H9 (cell line): Measurements from ENCODE around the gene PRSS3. TPM values are rescaled to one million over a fixed set of nuclear protein-coding genes. Genes with fewer than 3 reads are reported as not detected.
"Not testable (repeated sequence)": the region's sequence is repeated elsewhere in the genome, so short reads cannot be mapped to it uniquely, and the experiment has no call there.

Source experiments
- DNase-seq: peaks from one replicate; pipeline ENCODE4 v3.0.0-alpha.2; 2017
- H2AFZ ChIP-seq: one replicate; pipeline ENCODE4 v1.6.1; 2013; ENCODE audit warnings: mild to moderate bottlenecking, low read length, control low read depth, moderate library complexity
- H2AK5ac ChIP-seq: 2 replicates; pipeline ENCODE4 v1.6.1; 2013; ENCODE audit warnings: low read length, control low read depth, mixed read lengths; ENCODE audit not compliant: insufficient read length
- H2BK120ac ChIP-seq: one replicate; pipeline ENCODE4 v1.6.1; 2013; ENCODE audit warnings: low read depth, mild to moderate bottlenecking, low read length, control low read depth, inconsistent platforms; ENCODE audit not compliant: poor library complexity, severe bottlenecking
- H2BK12ac ChIP-seq: 2 replicates; pipeline ENCODE4 v1.6.1; 2013; ENCODE audit warnings: low read length, control low read depth, mixed read lengths, low read depth; ENCODE audit not compliant: insufficient read length
- H2BK15ac ChIP-seq: 2 replicates; pipeline ENCODE4 v1.6.1; 2013; ENCODE audit warnings: low read depth, low read length, control low read depth
- H2BK20ac ChIP-seq: one replicate; pipeline ENCODE4 v1.6.1; 2013; ENCODE audit warnings: low read depth, mild to moderate bottlenecking, low read length, control low read depth, inconsistent platforms; ENCODE audit not compliant: poor library complexity, severe bottlenecking
- H2BK5ac ChIP-seq: 2 replicates; pipeline ENCODE4 v1.6.1; 2013; ENCODE audit warnings: low read length, control low read depth, mixed read lengths; ENCODE audit not compliant: insufficient read length
- H3K14ac ChIP-seq: 2 replicates; pipeline ENCODE4 v1.6.1; 2013; ENCODE audit warnings: low read length, control low read depth; ENCODE audit not compliant: insufficient read depth
- H3K18ac ChIP-seq: 2 replicates; pipeline ENCODE4 v1.6.1; 2013; ENCODE audit warnings: low read depth, mild to moderate bottlenecking, mixed read lengths, low read length, control low read depth; ENCODE audit not compliant: insufficient read length
- H3K23ac ChIP-seq: 2 replicates; pipeline ENCODE4 v1.6.1; 2013; ENCODE audit warnings: low read length, control low read depth, mixed read lengths, low read depth; ENCODE audit not compliant: insufficient read length
- H3K23me2 ChIP-seq: 2 replicates; pipeline ENCODE4 v1.6.1; 2013; ENCODE audit warnings: low read depth, mild to moderate bottlenecking, mixed read lengths, low read length, control low read depth; ENCODE audit not compliant: insufficient read length, poor library complexity, severe bottlenecking
- H3K27ac ChIP-seq: 2 replicates; pipeline ENCODE4 v1.5.1; 2013; ENCODE audit warnings: low read length, control low read depth, mixed read lengths, low read depth; ENCODE audit not compliant: insufficient read length
- H3K27me3 ChIP-seq: 2 replicates; pipeline ENCODE4 v1.6.1; 2013; ENCODE audit warnings: low read length, control low read depth, inconsistent platforms; ENCODE audit not compliant: insufficient read depth
- H3K4ac ChIP-seq: 2 replicates; pipeline ENCODE4 v1.6.1; 2013; ENCODE audit warnings: low read depth, mild to moderate bottlenecking, control low read depth, inconsistent platforms, low read length, moderate library complexity
- H3K4me1 ChIP-seq: 2 replicates; pipeline ENCODE4 v1.6.1; 2013; ENCODE audit warnings: low read length, control low read depth, inconsistent platforms; ENCODE audit not compliant: insufficient read depth
- H3K4me2 ChIP-seq: 2 replicates; pipeline ENCODE4 v1.6.1; 2013; ENCODE audit warnings: low read length, control low read depth, mixed read lengths; ENCODE audit not compliant: insufficient read length, insufficient read depth
- H3K56ac ChIP-seq: 2 replicates; pipeline ENCODE4 v1.6.1; 2013; ENCODE audit warnings: low read depth, mild to moderate bottlenecking, mixed read lengths, low read length, control low read depth; ENCODE audit not compliant: insufficient read length
- H3K79me1 ChIP-seq: 2 replicates; pipeline ENCODE4 v1.6.1; 2013; ENCODE audit warnings: low read depth, mild to moderate bottlenecking, moderate library complexity, low read length, control low read depth, inconsistent platforms; ENCODE audit not compliant: insufficient read depth, poor library complexity, severe bottlenecking
- H3K79me2 ChIP-seq: 2 replicates; pipeline ENCODE4 v1.6.1; 2013; ENCODE audit warnings: low read length, control low read depth, inconsistent platforms; ENCODE audit not compliant: insufficient read depth
- H3K9ac ChIP-seq: 2 replicates; pipeline ENCODE4 v1.6.1; 2013; ENCODE audit warnings: low read length, control low read depth, mixed read lengths; ENCODE audit not compliant: insufficient read length; ENCODE audit errors: extremely low read depth
- H3K9me3 ChIP-seq: one replicate; pipeline ENCODE4 v1.6.1; 2013; ENCODE audit warnings: low read depth, low read length, inconsistent platforms; ENCODE audit not compliant: control insufficient read depth
- H3T11ph ChIP-seq: one replicate; pipeline ENCODE4 v1.6.1; 2013; ENCODE audit warnings: mild to moderate bottlenecking, low read length, control low read depth, inconsistent platforms
- H4K20me1 ChIP-seq: one replicate; pipeline ENCODE4 v1.6.1; 2013; ENCODE audit not compliant: control insufficient read depth, insufficient read length, insufficient read depth
- H4K5ac ChIP-seq: 2 replicates; pipeline ENCODE4 v1.6.1; 2013; ENCODE audit warnings: low read depth, mild to moderate bottlenecking, mixed read lengths, low read length, control low read depth; ENCODE audit not compliant: insufficient read length
- H4K8ac ChIP-seq: replicated peaks from 2 replicates; pipeline ENCODE4 v1.6.1; 2013; ENCODE audit warnings: low read length, control low read depth, mixed read lengths, low read depth; ENCODE audit not compliant: insufficient read length
- H4K91ac ChIP-seq: 2 replicates; pipeline ENCODE4 v1.6.1; 2013; ENCODE audit warnings: low read depth, mild to moderate bottlenecking, moderate library complexity, mixed read lengths, low read length, control low read depth; ENCODE audit not compliant: insufficient read length
- H3K27ac Mint-ChIP-seq, 3 experiments: 2 replicates in 2 of 3; 3 replicates in 1 of 3; pipeline ENCODE4 v1.8.0; 2020 to 2021; ENCODE audit warnings: mixed read lengths in 3 of 3, mild to moderate bottlenecking in 1 of 3, moderate library complexity in 1 of 3
- H3K27me3 Mint-ChIP-seq: 2 replicates; pipeline ENCODE4 v1.8.0; 2021; ENCODE audit warnings: low read depth, mild to moderate bottlenecking, moderate library complexity, mixed read lengths
- H3K36me3 Mint-ChIP-seq, 3 experiments: 2 replicates in 2 of 3; 3 replicates in 1 of 3; pipeline ENCODE4 v1.8.0; 2020 to 2021; ENCODE audit warnings: low read depth in 3 of 3, mixed read lengths in 3 of 3; ENCODE audit not compliant: insufficient read depth in 1 of 3
- H3K4me1 Mint-ChIP-seq, 2 experiments: 2 replicates each; pipeline ENCODE4 v1.8.0; 2020; ENCODE audit warnings: mixed read lengths in 2 of 2
- H3K4me3 Mint-ChIP-seq, 2 experiments: 2 replicates in 1 of 2; 3 replicates in 1 of 2; pipeline ENCODE4 v1.8.0; 2020 to 2021; ENCODE audit warnings: mild to moderate bottlenecking in 2 of 2, mixed read lengths in 2 of 2, moderate library complexity in 1 of 2
- H3K9me3 Mint-ChIP-seq, 2 experiments: 2 replicates in 1 of 2; 3 replicates in 1 of 2; pipeline ENCODE4 v1.8.0; 2020; ENCODE audit warnings: mild to moderate bottlenecking in 2 of 2, mixed read lengths in 2 of 2, moderate library complexity in 1 of 2
- WGBS: extraction: QIAGEN DNeasy Blood & Tissue Kit; methylation state at CpG from one replicate; pipeline ENCODE4 v1.1.7; 2013; ENCODE audit warnings: missing lambda C conversion rate, low lambda C conversion rate, mixed read lengths; ENCODE audit not compliant: insufficient read length; ENCODE audit errors: extremely low coverage; 5-methylcytosine and 5-hydroxymethylcytosine counted together
- total RNA-seq: library from RNA; stranded (reverse); gene quantifications from 2 replicates; pipeline ENCODE4 v1.2.1, GENCODE V29; 2021
- TF ChIP-seq, protein P1 (sequence below): fragments of 200-600 bp; sonication (generic); conservative IDR thresholded peaks from 3 replicates; pipeline ENCODE4 v1.8.0; 2021; ENCODE audit warnings: antibody characterized with exemption, mild to moderate bottlenecking

The PRSS3 gene
- total RNA-seq, 1 experiment from 2014 or later, result not detected

DNA sequence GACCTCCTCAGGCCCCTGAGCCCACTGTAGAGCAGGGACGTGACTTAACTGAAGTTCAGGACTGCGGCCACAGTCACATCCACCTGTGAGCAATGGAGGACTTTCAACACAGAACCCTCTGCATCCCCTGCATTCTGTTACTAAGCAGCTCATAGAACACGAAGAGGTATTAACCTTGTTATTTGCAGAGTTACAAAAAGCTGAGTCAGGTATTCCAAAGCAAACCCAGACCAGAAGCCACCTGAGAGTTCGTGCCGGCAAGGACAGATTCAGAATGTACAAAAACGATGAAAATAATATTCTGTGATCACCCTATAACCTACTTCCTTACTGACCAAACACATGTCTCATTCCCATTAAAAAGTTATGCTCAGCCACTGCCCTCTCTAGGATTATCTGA, 33.0 kb upstream of the PRSS3 start:
- H2BK120ac ChIP-seq, result no peak overlapping the region

DNA sequence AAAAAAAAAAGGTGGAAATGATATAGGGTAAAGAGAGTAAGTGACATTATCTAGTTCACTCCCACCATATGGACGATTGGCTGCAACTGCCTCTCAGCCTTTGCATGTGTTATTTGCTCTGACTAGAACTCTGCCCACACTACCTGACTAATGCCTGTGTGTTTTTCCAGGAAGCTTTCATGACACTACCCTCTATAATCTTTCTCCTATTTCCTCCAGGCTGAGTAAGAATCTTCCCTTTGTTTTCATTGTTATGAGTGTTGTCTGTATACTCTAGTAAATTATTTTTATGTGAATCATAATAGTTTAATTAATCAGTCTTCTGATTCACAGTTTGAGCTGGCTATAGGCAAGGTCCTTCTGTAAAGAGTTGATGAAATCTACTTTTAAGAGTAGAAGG, 31.7 kb upstream of the PRSS3 start:
- not testable (repeated sequence) for H2BK15ac ChIP-seq, H3K36me3 Mint-ChIP-seq, H2BK20ac ChIP-seq, H2BK5ac ChIP-seq, H4K20me1 ChIP-seq, H3K79me1 ChIP-seq, H3T11ph ChIP-seq, H3K56ac ChIP-seq, H3K4me1 ChIP-seq, DNase-seq, H3K27me3 Mint-ChIP-seq, H3K9me3 ChIP-seq, H4K8ac ChIP-seq, H3K79me2 ChIP-seq, H3K14ac ChIP-seq, H3K9me3 Mint-ChIP-seq, H3K9ac ChIP-seq, H3K27me3 ChIP-seq, H3K27ac ChIP-seq, H2AFZ ChIP-seq, H3K4ac ChIP-seq, H3K18ac ChIP-seq, H3K27ac Mint-ChIP-seq, H2BK12ac ChIP-seq, H3K4me1 Mint-ChIP-seq, H3K4me2 ChIP-seq, H2AK5ac ChIP-seq, H4K5ac ChIP-seq, H2BK120ac ChIP-seq, H3K23me2 ChIP-seq, H3K23ac ChIP-seq, H4K91ac ChIP-seq, H3K4me3 Mint-ChIP-seq
- WGBS, result no CpG with 5 or more reads among the region's 1 CpG

More for the DNA sequence above, 33.0 kb upstream of the PRSS3 start:
- H3K4me1 ChIP-seq, result no peaks in the 10 kb centered on the region
- Mint-ChIP-seq H3K27me3 (peaks cover 2% of the 10 kb centered on the region), H3K9me3 (no peaks in the 10 kb centered on the region), H3K4me1 (no peaks in the 10 kb centered on the region), H3K27ac (no peak overlapping the region), H3K4me3 (no peak overlapping the region), H3K36me3 (no peaks in the 10 kb centered on the region)
- no peaks in the 10 kb centered on the region for H4K20me1 ChIP-seq
- no peak overlapping the region for H3K18ac ChIP-seq
- no peak overlapping the region for H3K56ac ChIP-seq
- H2BK5ac ChIP-seq, result no peak overlapping the region
- no peak for DNase-seq
- no peak overlapping the region for H4K8ac ChIP-seq
- H3K4ac ChIP-seq, result no peak overlapping the region
- H3K4me2 ChIP-seq, result no peak overlapping the region
- H3K27ac ChIP-seq, result no peak overlapping the region
- no peaks in the 10 kb centered on the region for H3K79me1 ChIP-seq
- WGBS, result no CpG with 5 or more reads among the region's 6 CpGs
- no peak overlapping the region for H3K23ac ChIP-seq
- no peak overlapping the region for H3T11ph ChIP-seq
- H3K23me2 ChIP-seq, result no peaks in the 10 kb centered on the region
- no peak overlapping the region for H3K14ac ChIP-seq
- H4K91ac ChIP-seq, result no peak overlapping the region
- H4K5ac ChIP-seq, result no peak overlapping the region
- no peaks in the 10 kb centered on the region for H3K9me3 ChIP-seq
- H2BK12ac ChIP-seq, result no peak overlapping the region
- H2AFZ ChIP-seq, result no peak overlapping the region
- TF ChIP-seq, protein P1, sequence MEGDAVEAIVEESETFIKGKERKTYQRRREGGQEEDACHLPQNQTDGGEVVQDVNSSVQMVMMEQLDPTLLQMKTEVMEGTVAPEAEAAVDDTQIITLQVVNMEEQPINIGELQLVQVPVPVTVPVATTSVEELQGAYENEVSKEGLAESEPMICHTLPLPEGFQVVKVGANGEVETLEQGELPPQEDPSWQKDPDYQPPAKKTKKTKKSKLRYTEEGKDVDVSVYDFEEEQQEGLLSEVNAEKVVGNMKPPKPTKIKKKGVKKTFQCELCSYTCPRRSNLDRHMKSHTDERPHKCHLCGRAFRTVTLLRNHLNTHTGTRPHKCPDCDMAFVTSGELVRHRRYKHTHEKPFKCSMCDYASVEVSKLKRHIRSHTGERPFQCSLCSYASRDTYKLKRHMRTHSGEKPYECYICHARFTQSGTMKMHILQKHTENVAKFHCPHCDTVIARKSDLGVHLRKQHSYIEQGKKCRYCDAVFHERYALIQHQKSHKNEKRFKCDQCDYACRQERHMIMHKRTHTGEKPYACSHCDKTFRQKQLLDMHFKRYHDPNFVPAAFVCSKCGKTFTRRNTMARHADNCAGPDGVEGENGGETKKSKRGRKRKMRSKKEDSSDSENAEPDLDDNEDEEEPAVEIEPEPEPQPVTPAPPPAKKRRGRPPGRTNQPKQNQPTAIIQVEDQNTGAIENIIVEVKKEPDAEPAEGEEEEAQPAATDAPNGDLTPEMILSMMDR, result no peak
- no peak overlapping the region for H2BK20ac ChIP-seq
- H2AK5ac ChIP-seq, result no peak overlapping the region
- H3K9ac ChIP-seq, result no peak overlapping the region
- no peaks in the 10 kb centered on the region for H3K79me2 ChIP-seq
- no peak overlapping the region for H2BK15ac ChIP-seq
- no peaks in the 10 kb centered on the region for H3K27me3 ChIP-seq
